GM12892 (cell line): Measurements from ENCODE around the gene SH3RF3.

Experiments
- POLR2A ChIP-seq: IDR thresholded peaks from 2 replicates; pipeline ENCODE4 v1.6.1; 2011; ENCODE audit warnings: low read depth, low read length, control low read depth
- POLR2AphosphoS5 ChIP-seq: IDR thresholded peaks from 2 replicates; pipeline ENCODE4 v1.6.1; 2011; ENCODE audit warnings: low read depth, low read length, control low read depth

GRCh38 chr2:109324861-109325260, 195.9 kb downstream of the SH3RF3 start:
- TF ChIP-seq POLR2A (no peak), POLR2AphosphoS5 (no peak)
